CD14-positive monocyte (primary cell): ENCODE data around the gene RANBP17. TPM values are rescaled to one million over a fixed set of nuclear protein-coding genes. Genes with fewer than 3 reads are reported as not detected.

Source experiments
- DNase-seq, 3 donors: peaks; one replicate each; pipeline ENCODE4 v3.0.0-alpha.2; 2011 to 2022
- H2AFZ ChIP-seq: 2 replicates; pipeline ENCODE4 v1.6.0; 2012; ENCODE audit warnings: mild to moderate bottlenecking, low read depth, low read length, inconsistent platforms; ENCODE audit not compliant: insufficient read depth, poor library complexity, severe bottlenecking
- H3K27ac ChIP-seq, 2 donors: 1 replicate in 1 of 2; 2 replicates in 1 of 2; pipeline ENCODE4 v1.5.1; 2012 to 2013; ENCODE audit warnings: low read length in 2 of 2, control low read depth in 1 of 2, inconsistent platforms in 1 of 2, low read depth in 1 of 2, mild to moderate bottlenecking in 1 of 2
- H3K27me3 ChIP-seq, 2 donors: one replicate each; pipeline versions ENCODE4 v1.6.0 to v1.6.1; 2011 to 2013; ENCODE audit warnings: low read length in 2 of 2; ENCODE audit not compliant: control insufficient read depth in 2 of 2, insufficient read depth in 2 of 2
- H3K36me3 ChIP-seq, 2 donors: replicated peaks in 1 of 2; 1 replicate in 1 of 2; 2 replicates in 1 of 2; pipeline versions ENCODE4 v1.5.1 to v1.6.1; 2012 to 2013; ENCODE audit warnings: low read length in 2 of 2, control low read depth in 1 of 2, inconsistent platforms in 1 of 2, mild to moderate bottlenecking in 1 of 2; ENCODE audit not compliant: insufficient read depth in 2 of 2, control insufficient read depth in 1 of 2
- H3K4me1 ChIP-seq, 2 donors: 1 replicate in 1 of 2; 2 replicates in 1 of 2; pipeline versions ENCODE4 v1.5.1 to v1.6.1; 2012 to 2013; ENCODE audit warnings: low read length in 2 of 2, control low read depth in 1 of 2, inconsistent platforms in 1 of 2, mild to moderate bottlenecking in 1 of 2, moderate library complexity in 1 of 2; ENCODE audit not compliant: insufficient read depth in 2 of 2, control insufficient read depth in 1 of 2
- H3K4me2 ChIP-seq: replicated peaks from 2 replicates; pipeline ENCODE3; 2012; ENCODE audit warnings: low read length, moderate library complexity, mild to moderate bottlenecking; ENCODE audit not compliant: poor library complexity, severe bottlenecking; ENCODE audit errors: extremely low read depth
- H3K4me3 ChIP-seq, 3 experiments: fragments of 200-600 bp in 1 of 3; sonication (generic) in 1 of 3; replicated peaks in 1 of 3; 1 replicate in 2 of 3; 2 replicates in 1 of 3; pipeline ENCODE4 v1.5.1; 2011 to 2013; ENCODE audit warnings: low read length in 3 of 3, mild to moderate bottlenecking in 3 of 3, control low read depth in 2 of 3, low read depth in 2 of 3, inconsistent platforms in 1 of 3, moderate library complexity in 1 of 3
- H3K79me2 ChIP-seq: 2 replicates; pipeline ENCODE4 v1.6.0; 2012; ENCODE audit warnings: mild to moderate bottlenecking, control low read depth, inconsistent platforms, low read length, moderate library complexity; ENCODE audit not compliant: insufficient read depth
- H3K9ac ChIP-seq: 2 replicates; pipeline ENCODE4 v1.6.0; 2017; ENCODE audit warnings: low read length, mild to moderate bottlenecking; ENCODE audit not compliant: insufficient read depth, poor library complexity, severe bottlenecking
- H3K9me3 ChIP-seq, 2 donors: replicated peaks in 1 of 2; 1 replicate in 1 of 2; 2 replicates in 1 of 2; pipeline versions ENCODE4 v1.5.1 to v1.6.1; 2012 to 2013; ENCODE audit warnings: low read length in 2 of 2, control low read depth in 1 of 2; ENCODE audit not compliant: control insufficient read depth in 1 of 2, insufficient read depth in 1 of 2
- H4K20me1 ChIP-seq: 2 replicates; pipeline ENCODE4 v1.6.0; 2012; ENCODE audit warnings: mild to moderate bottlenecking, low read length, control low read depth, moderate library complexity; ENCODE audit not compliant: insufficient read depth
- H3K27ac Mint-ChIP-seq, 7 donors: one replicate each; pipeline ENCODE4 v1.8.0; 2020; ENCODE audit warnings: mild to moderate bottlenecking in 7 of 7, mixed read lengths in 7 of 7, moderate library complexity in 6 of 7, inconsistent platforms in 2 of 7
- H3K27me3 Mint-ChIP-seq, 3 donors: one replicate each; pipeline ENCODE4 v1.8.0; 2021 to 2022; ENCODE audit warnings: low read depth in 3 of 3, mild to moderate bottlenecking in 3 of 3, mixed read lengths in 3 of 3, moderate library complexity in 3 of 3, inconsistent platforms in 1 of 3
- H3K36me3 Mint-ChIP-seq, 2 donors: one replicate each; pipeline ENCODE4 v1.8.0; 2020; ENCODE audit warnings: mixed read lengths in 2 of 2, inconsistent platforms in 1 of 2, mild to moderate bottlenecking in 1 of 2
- H3K4me1 Mint-ChIP-seq: one replicate; pipeline ENCODE4 v1.8.0; 2020; ENCODE audit warnings: mild to moderate bottlenecking, mixed read lengths
- H3K4me3 Mint-ChIP-seq, 2 donors: one replicate each; pipeline ENCODE4 v1.8.0; 2020; ENCODE audit warnings: mild to moderate bottlenecking in 2 of 2, mixed read lengths in 2 of 2, moderate library complexity in 1 of 2
- H3K9me3 Mint-ChIP-seq, 7 donors: one replicate each; pipeline ENCODE4 v1.8.0; 2020 to 2022; ENCODE audit warnings: mixed read lengths in 7 of 7, mild to moderate bottlenecking in 6 of 7, moderate library complexity in 6 of 7, inconsistent platforms in 2 of 7
- CTCF ChIP-seq: fragments of 200-600 bp; IDR thresholded peaks from one replicate; pipeline ENCODE4 v1.8.0; 2022; ENCODE audit warnings: antibody characterized with exemption, mild to moderate bottlenecking
- WGBS: methylation state at CpG from one replicate; pipeline ENCODE4 v1.1.5; 2013; ENCODE audit warnings: missing lambda C conversion rate; ENCODE audit not compliant: insufficient coverage; 5-methylcytosine and 5-hydroxymethylcytosine counted together
- intact Hi-C, 2 donors: fragments of 100-400 bp; cut with micrococcal nuclease; formaldehyde crosslinking; loops; one replicate each; pipeline versions ENCODE4 v1.15.0 to v1.15.1; 2023
- polyA plus RNA-seq, 3 donors: library from polyadenylated mRNA; depleted of rRNA in 1 of 3; unstranded in 2 of 3; stranded (reverse) in 1 of 3; fragments of 300-500 nt in 2 of 3; fragments of >200 nt in 1 of 3; fragmentation: Illumina TruSeq in 2 of 3; gene quantifications; 1 replicate in 2 of 3; 2 replicates in 1 of 3; pipeline ENCODE4 v1.2.3, GENCODE V29; 2012 to 2021

RANBP17 gene
- polyA plus RNA-seq, 3 donors, result 0.07 to 0.13 TPM; not detected in 1

- peaks cover 76 to 97% of the 10 kb centered on the region in 2 donors for H3K27me3 ChIP-seq
- no peak for TF ChIP-seq CTCF
- H3K36me3 ChIP-seq, result no peaks in the 10 kb centered on the region
- H3K9ac ChIP-seq, result no peak overlapping the region
- H3K4me1 ChIP-seq, result peaks cover 6% of the 10 kb centered on the region in 2 donors
- intact Hi-C loops, result no loop called here
- no peak overlapping the region for H3K27ac ChIP-seq
- peaks cover 0 to 27% (median 12%) of the 10 kb centered on the region in 7 donors for H3K9me3 Mint-ChIP-seq
- H3K27me3 Mint-ChIP-seq, result peaks cover 85 to 96% (median 95%) of the 10 kb centered on the region in 3 donors
- no peak overlapping the region for H3K4me2 ChIP-seq
- H3K4me1 Mint-ChIP-seq, result peaks cover 22% of the 10 kb centered on the region
- H3K79me2 ChIP-seq, result no peaks in the 10 kb centered on the region
- no peak for DNase-seq
- H3K27ac Mint-ChIP-seq, result no peak overlapping the region
- WGBS, result 4% methylated on average over 8 of the region's 9 CpGs
- peaks cover 3 to 36% of the 10 kb centered on the region in 2 donors for H3K9me3 ChIP-seq
- H3K4me3 Mint-ChIP-seq, result peak overlapping the region in 1 of 2 donors; percentile 81
- H3K36me3 Mint-ChIP-seq, result peaks cover 0 to 5% of the 10 kb centered on the region in 2 donors
- no peaks in the 10 kb centered on the region for H4K20me1 ChIP-seq
- no peak overlapping the region for H3K4me3 ChIP-seq
- H2AFZ ChIP-seq, result no peak overlapping the region
Measured at GRCh38 chr5:171318026-171318425, 456.2 kb downstream of the RANBP17 start.

- H3K9me3 Mint-ChIP-seq, result peaks cover 0 to 20% (median 5%) of the 10 kb centered on the region in 7 donors
- peaks cover 51 to 67% of the 10 kb centered on the region in 2 donors for H3K27me3 ChIP-seq
- 91% methylated on average over 6 of the region's 7 CpGs for WGBS
- no peaks in the 10 kb centered on the region for H4K20me1 ChIP-seq
- H3K36me3 Mint-ChIP-seq, result no peaks in the 10 kb centered on the region
- H3K27ac ChIP-seq, result no peak overlapping the region
- no peak for DNase-seq
- peaks cover 5 to 12% of the 10 kb centered on the region in 2 donors for H3K9me3 ChIP-seq
- no peak overlapping the region for H3K27ac Mint-ChIP-seq
- H3K4me1 ChIP-seq, result peaks cover 28% of the 10 kb centered on the region in 2 donors
- peaks cover 26% of the 10 kb centered on the region for H3K4me1 Mint-ChIP-seq
- TF ChIP-seq CTCF, result no peak
- no peak overlapping the region for H3K9ac ChIP-seq
- no peaks in the 10 kb centered on the region for H3K36me3 ChIP-seq
- no peak overlapping the region for H2AFZ ChIP-seq
- H3K4me2 ChIP-seq, result no peak overlapping the region
- no peaks in the 10 kb centered on the region for H3K79me2 ChIP-seq
- H3K27me3 Mint-ChIP-seq, result peaks cover 61 to 73% (median 71%) of the 10 kb centered on the region in 3 donors
- H3K4me3 Mint-ChIP-seq, result peak overlapping the region in 1 of 2 donors; percentile 42
- intact Hi-C loops, result no loop called here
- no peak overlapping the region for H3K4me3 ChIP-seq
Measured at GRCh38 chr5:171321447-171321846, 459.6 kb downstream of the RANBP17 start.
